ENCODE results near the gene PLPP3. TPM values are rescaled to one million over a fixed set of nuclear protein-coding genes. Genes with fewer than 3 reads are reported as not detected.

Gene PLPP3
- total RNA-seq, 1 donor = 243 TPM

- Histone ChIP-seq H3K27me3 (ENCODE audit: insufficient read depth, low read length) (no peaks in the 10 kb centered on the region), H3K4me2 (ENCODE audit: insufficient read depth, low read length) (no peak overlapping the region)
- TF ChIP-seq, protein P1, sequence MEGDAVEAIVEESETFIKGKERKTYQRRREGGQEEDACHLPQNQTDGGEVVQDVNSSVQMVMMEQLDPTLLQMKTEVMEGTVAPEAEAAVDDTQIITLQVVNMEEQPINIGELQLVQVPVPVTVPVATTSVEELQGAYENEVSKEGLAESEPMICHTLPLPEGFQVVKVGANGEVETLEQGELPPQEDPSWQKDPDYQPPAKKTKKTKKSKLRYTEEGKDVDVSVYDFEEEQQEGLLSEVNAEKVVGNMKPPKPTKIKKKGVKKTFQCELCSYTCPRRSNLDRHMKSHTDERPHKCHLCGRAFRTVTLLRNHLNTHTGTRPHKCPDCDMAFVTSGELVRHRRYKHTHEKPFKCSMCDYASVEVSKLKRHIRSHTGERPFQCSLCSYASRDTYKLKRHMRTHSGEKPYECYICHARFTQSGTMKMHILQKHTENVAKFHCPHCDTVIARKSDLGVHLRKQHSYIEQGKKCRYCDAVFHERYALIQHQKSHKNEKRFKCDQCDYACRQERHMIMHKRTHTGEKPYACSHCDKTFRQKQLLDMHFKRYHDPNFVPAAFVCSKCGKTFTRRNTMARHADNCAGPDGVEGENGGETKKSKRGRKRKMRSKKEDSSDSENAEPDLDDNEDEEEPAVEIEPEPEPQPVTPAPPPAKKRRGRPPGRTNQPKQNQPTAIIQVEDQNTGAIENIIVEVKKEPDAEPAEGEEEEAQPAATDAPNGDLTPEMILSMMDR (IDR thresholded peaks at IDR 0.05; ENCODE audit: extremely low read depth, low read depth, low read length) = no peak
These were observed 7.9 kb downstream of the PLPP3 start for GRCh38 chr1:56571448-56571847.

DNA sequence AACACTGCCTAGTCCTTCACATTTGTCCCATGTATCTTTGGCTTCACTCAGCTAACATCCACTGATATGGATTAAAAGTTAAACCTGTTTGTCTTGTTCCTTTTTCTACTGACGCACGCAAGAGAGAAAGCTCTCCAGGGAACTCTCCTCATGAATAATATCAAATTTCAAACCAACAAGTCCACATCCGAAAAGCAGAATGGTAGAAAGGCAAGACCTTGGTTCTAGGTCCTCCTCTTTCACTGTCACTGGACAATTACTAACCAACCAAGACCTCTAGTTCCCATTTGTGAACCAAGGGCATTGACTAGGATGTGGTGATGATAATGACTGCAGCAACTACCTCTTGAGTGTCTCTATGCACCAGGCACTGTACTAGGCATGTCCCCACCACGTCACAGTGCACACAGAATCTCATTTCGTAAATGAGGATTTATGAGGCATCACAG is 8.4 kb downstream of the PLPP3 start:
- Histone ChIP-seq H3K4me2 (ENCODE audit: insufficient read depth, low read length) (no peak overlapping the region), H3K27me3 (ENCODE audit: insufficient read depth, low read length) (no peaks in the 10 kb centered on the region), H3K36me3 (ENCODE audit: insufficient read depth, low read length) (peaks cover 9% of the 10 kb centered on the region), H2AFZ (ENCODE audit: low read length) (no peak overlapping the region), H4K20me1 (ENCODE audit: insufficient read depth, low read length) (peaks cover 56% of the 10 kb centered on the region), H3K9me3 (ENCODE audit: low read depth, low read length) (no peaks in the 10 kb centered on the region), H3K4me1 (ENCODE audit: insufficient read depth, low read length) (peaks cover 10% of the 10 kb centered on the region), H3K27ac (ENCODE audit: low read depth, low read length) (no peak overlapping the region), H3K4me3 (ENCODE audit: insufficient read depth, low read length) (no peak overlapping the region), H3K79me2 (ENCODE audit: insufficient read depth, low read length) (peaks cover 98% of the 10 kb centered on the region)
- TF ChIP-seq, protein P1 (IDR thresholded peaks at IDR 0.05; ENCODE audit: extremely low read depth, low read depth, low read length) = no peak
- DNase-seq (ENCODE audit: insufficient read length, low spot score, missing footprints) = no peak

More at GRCh38 chr1:56571448-56571847, 7.9 kb downstream of the PLPP3 start:
- Histone ChIP-seq H3K9me3 (ENCODE audit: low read depth, low read length) (no peaks in the 10 kb centered on the region), H3K36me3 (ENCODE audit: insufficient read depth, low read length) (peaks cover 6% of the 10 kb centered on the region), H2AFZ (ENCODE audit: low read length) (no peak overlapping the region), H3K4me1 (ENCODE audit: insufficient read depth, low read length) (peaks cover 7% of the 10 kb centered on the region), H3K4me3 (ENCODE audit: insufficient read depth, low read length) (no peak overlapping the region), H4K20me1 (ENCODE audit: insufficient read depth, low read length) (peaks cover 53% of the 10 kb centered on the region), H3K27ac (ENCODE audit: low read depth, low read length) (no peak overlapping the region), H3K79me2 (ENCODE audit: insufficient read depth, low read length) (peaks cover 98% of the 10 kb centered on the region)
- no peak for DNase-seq (ENCODE audit: insufficient read length, low spot score, missing footprints)

GRCh38 chr1:56569661-56570060 is 9.7 kb downstream of the PLPP3 start:
- Histone ChIP-seq H4K20me1 (ENCODE audit: insufficient read depth, low read length) (peaks cover 54% of the 10 kb centered on the region), H3K9me3 (ENCODE audit: low read depth, low read length) (no peaks in the 10 kb centered on the region), H3K27ac (ENCODE audit: low read depth, low read length) (no peak overlapping the region), H2AFZ (ENCODE audit: low read length) (no peak overlapping the region), H3K4me1 (ENCODE audit: insufficient read depth, low read length) (peaks cover 12% of the 10 kb centered on the region), H3K79me2 (ENCODE audit: insufficient read depth, low read length) (peaks cover 97% of the 10 kb centered on the region), H3K4me2 (ENCODE audit: insufficient read depth, low read length) (no peak overlapping the region), H3K36me3 (ENCODE audit: insufficient read depth, low read length) (peaks cover 9% of the 10 kb centered on the region), H3K27me3 (ENCODE audit: insufficient read depth, low read length) (no peaks in the 10 kb centered on the region), H3K4me3 (ENCODE audit: insufficient read depth, low read length) (no peak overlapping the region)
- TF ChIP-seq, protein P1 (IDR thresholded peaks at IDR 0.05; ENCODE audit: extremely low read depth, low read depth, low read length) = no peak
- no peak for DNase-seq (ENCODE audit: insufficient read length, low spot score, missing footprints)

DNA sequence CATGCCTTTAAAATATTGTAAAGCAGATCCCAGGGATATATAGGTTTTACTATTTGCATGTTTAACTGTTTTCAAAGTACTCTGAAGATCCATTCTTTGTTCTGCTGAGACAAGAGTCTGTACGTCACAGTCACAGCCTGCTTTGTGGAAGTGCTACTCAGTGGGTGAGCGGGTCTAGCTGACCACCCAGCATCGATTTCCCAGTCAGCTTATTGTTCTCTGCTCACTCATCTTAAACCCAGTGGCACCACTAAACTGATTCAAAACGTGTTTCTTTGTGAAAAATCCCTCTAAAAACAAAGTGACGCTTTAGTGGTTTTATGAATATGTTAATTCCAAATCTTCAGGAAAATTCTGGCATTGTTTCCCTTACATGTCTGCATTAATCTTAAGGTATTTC is 12.4 kb downstream of the PLPP3 start:
- Histone ChIP-seq H3K79me2 (ENCODE audit: insufficient read depth, low read length) (peaks cover 97% of the 10 kb centered on the region), H3K4me1 (ENCODE audit: insufficient read depth, low read length) (peaks cover 10% of the 10 kb centered on the region), H3K9me3 (ENCODE audit: low read depth, low read length) (no peaks in the 10 kb centered on the region), H2AFZ (ENCODE audit: low read length) (no peak overlapping the region), H4K20me1 (ENCODE audit: insufficient read depth, low read length) (peaks cover 60% of the 10 kb centered on the region), H3K36me3 (ENCODE audit: insufficient read depth, low read length) (peaks cover 3% of the 10 kb centered on the region), H3K4me2 (ENCODE audit: insufficient read depth, low read length) (no peak overlapping the region), H3K27me3 (ENCODE audit: insufficient read depth, low read length) (no peaks in the 10 kb centered on the region), H3K27ac (ENCODE audit: low read depth, low read length) (no peak overlapping the region), H3K4me3 (ENCODE audit: insufficient read depth, low read length) (no peak overlapping the region)
- DNase-seq (ENCODE audit: insufficient read length, low spot score, missing footprints) = no peak
- TF ChIP-seq, protein P1 (IDR thresholded peaks at IDR 0.05; ENCODE audit: extremely low read depth, low read depth, low read length) = no peak
